Cerebellar nuclear complex (tissue), 1 donor: ENCODE measurements around the gene MRPS23.

Source experiments
- DNase-seq, 2 experiments: peaks; one replicate each; lab custom pipeline; 2025; lab: John Stamatoyannopoulos, UW

The MRPS23 gene

DNA sequence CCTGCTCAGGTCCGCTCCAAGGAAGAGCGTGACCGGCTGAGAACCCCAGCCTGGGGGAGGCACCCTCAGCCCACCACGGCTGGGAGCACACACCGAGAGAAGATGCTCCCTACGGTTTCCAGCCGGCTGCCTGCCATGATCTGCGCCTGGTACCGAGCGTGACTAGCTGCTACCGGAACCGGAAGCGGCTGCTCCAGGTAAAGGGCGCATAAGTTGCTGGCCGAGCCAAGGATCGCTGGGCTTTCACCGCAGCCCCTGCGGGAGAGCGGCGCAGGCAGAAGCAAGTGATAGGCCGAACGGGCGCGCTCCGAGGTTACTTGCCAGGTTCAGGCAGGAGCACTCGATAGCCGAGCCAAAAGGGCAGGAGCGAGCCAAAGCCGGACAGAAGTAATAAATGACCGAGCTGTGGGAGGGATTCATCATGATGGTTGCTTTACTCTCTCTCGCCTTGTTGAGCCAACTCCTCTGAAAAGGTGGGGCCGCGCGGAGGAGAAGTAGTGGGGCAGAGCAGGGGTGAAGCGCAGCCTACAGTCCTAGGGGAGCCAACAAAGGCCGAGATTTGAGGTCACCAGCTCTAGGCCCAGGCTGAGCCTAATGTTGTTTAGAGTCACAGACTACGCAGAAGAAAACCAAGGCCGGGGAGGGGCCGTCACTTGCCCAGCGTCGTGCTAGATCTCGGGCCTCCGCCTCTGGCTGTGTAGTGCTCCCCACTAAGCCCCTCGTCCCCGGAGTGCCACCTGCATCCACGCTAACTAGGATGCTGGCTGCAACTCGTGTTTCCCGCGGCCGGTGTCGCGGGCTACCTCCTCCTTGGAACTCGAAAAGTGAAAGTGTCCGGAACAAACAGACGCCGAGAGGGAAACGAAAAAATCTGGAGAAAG lies at the start of gene MRPS23:
Gene MRPS23 (minus strand): TSS at position 171 of the 881 bp plus-strand sequence. CDS start 34 bp downstream, at position 137.
- peak; percentile 91 to 97 for DNase-seq

DNA sequence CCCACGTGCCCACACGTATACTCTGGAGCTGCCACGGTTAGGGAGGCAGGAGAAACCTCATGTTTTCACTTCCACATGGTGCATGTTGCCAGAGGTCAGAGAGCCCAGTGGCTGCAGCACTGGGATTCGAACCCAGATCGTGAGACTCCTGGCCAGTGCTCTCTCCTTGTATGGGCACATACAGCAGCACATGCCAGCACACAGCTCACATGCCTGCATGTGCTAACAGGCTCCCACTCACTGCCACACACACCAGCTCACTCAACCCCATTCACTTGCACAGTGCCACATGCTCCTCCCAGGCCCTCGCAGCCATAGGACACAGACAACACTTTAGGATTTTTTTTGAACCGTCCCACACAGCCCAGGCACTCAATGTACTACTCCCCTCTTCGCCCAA lies 49.5 kb upstream of the MRPS23 start:
- no peak for DNase-seq

DNA sequence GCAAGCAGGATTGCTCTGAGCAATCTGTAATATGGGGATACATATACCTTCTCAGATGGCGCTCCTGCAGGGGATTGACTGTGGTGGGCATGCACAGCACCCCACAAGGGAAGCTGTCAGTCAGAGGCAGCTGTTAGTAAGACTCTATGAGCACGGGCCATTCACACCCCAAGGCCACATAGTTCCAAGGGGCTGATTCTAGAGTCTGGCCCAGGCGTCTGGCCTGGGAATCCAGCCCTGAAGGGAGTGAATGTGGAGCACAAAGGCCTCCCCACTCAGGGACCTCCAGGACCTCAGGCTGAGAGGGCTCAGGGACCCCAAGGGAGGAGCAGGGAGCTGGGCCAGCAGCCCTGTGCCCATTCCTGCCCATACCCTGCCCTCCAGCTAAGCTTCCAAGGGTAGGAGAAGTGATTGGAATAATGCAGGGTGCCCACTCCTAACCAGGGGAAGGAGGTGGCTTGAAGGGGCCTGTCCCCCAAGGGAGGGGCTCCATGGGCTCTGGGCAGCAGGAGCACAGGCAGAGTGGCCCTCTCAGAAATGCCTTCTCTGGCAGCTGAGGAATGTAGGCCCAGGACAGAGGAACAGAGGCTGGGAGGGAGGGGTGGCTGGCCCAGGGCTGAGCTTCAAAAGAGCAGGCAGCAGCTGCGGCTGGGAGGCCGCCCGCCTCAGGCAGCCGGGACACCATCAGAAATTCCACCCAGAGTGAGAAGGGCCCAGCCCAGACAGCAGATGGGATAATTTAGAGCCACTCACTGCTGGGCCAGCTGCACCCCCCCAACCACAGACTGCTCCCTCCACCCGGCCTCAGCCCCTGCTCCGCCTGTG lies 48.9 kb upstream of the MRPS23 start:
- DNase-seq, result no peak

DNA sequence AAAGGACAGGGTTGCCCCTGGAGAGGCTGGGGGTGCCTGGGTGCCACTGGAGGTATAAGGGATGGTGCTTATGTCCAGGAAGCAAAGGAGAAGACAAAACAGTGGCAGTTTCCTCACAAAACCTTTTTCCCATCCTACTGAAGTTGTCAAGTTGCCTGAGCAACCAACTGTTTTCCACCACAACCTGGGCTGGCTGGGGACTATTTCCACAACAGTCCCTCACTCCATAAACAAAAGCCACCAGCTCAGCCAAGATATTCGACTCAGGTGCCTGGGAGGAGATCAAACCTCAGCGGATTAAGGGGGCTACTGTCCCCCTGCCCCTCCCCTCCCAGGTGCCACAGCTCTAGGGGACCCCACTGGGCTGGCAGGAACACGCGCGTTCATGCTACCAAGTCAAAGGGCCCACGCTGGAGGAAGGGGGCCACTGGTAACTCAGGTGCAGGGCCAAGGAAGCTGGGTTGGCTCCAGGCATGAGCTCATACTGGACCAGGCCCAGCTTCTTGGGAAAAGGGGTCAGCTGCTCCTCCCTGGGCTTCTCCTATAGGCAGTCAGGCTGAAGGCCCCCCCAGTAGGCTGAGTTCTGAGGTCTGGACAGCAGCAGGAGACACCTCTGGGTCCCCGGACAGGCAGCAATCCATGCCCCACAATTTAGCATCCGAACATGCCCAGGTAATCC lies 45.7 kb upstream of the MRPS23 start:
- no peak for DNase-seq

DNA sequence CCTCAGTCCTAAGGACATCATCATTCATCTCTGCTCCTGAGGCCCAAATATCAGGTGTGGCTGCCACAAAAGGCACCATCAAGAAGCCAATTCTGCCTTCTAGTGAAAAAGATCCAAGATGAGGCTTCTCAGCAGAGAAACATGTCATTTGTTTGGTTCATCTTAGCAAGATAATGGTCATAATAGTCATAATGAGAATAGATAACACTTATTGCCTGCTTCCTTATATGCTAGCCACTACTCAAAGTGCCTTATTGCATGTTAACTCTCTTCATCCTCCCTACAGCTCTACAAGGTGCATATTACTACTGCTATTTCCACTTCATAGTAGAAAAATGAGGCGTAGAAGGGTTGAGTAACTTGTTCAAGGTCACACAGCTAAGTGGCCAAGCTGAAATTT lies 45.0 kb upstream of the MRPS23 start:
- no peak for DNase-seq

DNA sequence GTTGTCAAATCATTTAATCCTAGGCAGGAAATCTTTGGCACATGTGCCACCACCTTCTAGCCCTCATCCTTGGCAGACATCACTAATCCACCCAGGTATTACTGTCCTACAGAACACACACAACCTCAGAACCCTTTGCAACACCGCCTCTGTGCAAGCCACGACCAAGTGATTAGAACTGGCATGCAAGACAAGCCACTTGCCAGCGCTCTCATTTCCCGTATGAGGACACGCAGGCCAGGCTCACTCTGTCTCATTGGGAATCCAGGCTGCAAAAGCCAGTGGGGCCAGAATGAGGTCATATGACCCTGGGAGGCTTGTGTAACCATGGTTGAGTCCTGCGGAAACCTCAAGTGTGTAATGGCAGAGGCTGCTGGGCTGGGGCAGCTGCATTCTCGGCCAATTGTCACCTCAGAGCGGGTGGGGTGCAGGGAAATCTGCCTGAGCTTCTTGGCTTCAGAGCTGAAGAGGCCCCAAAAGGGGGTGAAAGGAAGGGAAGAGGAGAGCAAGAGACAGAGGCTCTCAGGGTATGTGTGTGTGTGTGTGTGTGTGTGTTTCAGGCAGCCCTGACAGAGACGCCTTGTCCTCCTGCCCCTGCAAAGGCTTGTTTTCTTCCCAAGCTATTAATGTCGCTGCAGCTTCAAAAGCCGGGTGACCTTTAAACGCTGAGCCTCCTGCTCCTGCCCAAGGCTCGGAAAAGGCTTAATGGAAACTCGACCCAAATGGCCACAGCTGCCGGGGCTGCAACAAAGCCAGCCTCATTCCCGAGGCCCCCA lies 43.2 kb upstream of the MRPS23 start:
- peak; percentile 26 to 33 for DNase-seq

DNA sequence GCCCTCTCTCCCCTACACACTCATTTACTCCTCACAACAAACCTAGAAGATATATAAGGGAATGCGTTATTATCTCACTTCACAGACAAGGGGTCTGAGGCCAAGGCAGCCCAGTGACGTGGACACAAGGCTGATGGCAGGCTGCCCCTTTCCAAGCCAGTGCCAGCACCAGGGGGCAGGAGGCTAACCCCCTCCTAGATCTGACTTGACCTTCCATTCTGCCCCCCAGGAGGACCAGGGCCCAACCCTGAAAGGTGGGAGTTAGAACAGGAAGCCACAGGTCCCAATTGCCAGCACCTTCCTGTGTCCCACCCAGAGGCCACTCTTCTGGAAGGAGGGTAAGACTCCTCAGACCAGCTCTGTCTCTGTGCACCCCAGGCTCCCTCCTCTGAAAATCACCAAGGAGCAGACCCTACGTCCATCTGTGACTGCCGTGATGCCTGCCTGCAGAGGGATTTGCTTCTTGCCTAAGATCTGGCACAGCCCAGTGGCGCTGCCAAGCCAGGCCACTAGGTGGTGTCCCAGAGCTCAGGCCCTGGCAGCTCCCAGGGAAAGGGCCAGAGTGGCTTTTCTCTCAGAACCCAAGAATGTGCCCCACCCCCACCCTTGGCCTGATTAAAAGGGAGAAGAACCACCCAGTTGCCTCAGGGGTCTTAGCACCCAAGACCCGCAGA lies 42.4 kb upstream of the MRPS23 start:
- DNase-seq, result peak in 1 of 2 experiments; percentile 39

DNA sequence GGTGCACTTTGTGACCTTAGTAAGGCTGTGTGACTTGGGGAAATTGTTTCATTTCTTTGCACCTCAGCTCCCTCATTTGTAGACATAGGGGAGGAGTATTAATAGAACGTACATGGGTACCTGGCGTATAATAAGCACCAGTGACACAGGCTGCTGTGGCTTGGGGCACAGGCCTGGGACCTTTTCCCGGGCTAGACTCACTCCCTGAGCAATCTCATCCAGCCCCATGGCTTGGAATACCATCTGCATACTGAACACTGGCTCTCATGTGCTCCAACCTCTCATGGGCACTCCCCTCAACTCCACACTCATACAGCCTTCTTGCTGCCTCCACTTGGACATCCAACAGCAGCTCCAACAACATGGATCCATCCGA lies 41.0 kb upstream of the MRPS23 start:
- no peak for DNase-seq

DNA sequence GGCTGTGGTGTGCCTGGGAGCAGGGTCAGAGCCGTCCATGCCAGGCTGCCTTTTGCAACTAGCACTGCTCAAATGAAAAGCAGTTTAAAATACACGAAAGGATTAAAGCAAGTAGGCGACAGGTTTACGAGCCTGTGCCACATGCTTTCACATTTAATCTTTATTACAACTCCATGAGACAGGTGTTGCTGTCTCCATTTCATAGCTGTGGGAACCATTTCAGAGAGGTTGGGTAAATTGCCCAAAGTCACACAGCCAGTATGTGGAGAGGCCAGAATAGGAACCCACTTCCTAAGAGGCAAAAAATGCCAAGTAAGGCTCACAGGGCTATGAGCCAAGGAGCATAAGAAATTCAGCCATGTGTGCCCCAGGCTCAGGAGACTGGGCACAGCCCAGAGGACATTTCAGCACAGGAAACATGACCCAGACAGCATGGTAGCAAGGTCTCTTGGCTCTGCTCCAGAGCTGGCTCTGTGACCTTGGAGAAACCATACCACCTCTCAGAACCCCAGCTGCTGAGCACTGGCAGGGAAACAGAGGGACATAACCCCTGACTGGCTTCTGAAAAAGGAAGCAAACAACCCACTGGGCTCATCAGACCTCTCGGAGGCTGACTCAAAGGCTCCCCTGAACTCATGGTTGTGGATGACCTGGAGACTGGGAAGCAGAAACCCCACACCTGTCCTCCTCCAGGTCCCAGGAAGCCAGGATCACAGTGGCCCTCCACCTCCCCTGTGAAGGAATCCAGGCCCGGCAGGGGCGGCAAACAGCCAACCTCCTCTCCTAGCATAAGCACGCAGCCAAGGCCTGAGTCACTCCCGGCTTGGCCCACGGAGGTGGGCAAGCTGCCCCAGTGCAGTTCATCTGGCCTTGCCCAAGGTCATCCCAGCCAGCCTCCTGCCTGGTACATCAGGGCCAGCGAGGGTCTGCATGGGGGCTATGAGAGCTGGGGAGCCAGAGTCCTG lies 40.3 kb upstream of the MRPS23 start:
- no peak for DNase-seq

DNA sequence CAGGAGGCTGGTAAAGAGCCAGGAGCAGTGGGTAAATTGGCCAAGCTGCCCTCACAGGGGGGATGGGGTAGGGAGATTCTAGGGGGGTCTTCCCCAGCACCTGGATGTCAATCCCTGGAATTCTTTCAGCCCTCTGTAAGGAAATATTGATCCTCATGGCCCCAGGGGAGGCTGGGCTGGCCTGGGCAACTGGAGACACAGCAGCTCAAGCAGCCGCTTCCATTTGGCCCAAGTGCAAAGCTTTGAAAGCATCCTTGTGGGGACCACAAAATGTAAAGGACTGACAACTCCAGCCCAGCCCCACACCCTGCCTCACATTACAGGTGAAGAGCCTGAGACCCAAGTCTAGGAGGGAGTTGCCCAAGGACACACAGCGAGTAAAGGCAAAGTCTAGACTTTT lies 39.4 kb upstream of the MRPS23 start:
- no peak for DNase-seq

DNA sequence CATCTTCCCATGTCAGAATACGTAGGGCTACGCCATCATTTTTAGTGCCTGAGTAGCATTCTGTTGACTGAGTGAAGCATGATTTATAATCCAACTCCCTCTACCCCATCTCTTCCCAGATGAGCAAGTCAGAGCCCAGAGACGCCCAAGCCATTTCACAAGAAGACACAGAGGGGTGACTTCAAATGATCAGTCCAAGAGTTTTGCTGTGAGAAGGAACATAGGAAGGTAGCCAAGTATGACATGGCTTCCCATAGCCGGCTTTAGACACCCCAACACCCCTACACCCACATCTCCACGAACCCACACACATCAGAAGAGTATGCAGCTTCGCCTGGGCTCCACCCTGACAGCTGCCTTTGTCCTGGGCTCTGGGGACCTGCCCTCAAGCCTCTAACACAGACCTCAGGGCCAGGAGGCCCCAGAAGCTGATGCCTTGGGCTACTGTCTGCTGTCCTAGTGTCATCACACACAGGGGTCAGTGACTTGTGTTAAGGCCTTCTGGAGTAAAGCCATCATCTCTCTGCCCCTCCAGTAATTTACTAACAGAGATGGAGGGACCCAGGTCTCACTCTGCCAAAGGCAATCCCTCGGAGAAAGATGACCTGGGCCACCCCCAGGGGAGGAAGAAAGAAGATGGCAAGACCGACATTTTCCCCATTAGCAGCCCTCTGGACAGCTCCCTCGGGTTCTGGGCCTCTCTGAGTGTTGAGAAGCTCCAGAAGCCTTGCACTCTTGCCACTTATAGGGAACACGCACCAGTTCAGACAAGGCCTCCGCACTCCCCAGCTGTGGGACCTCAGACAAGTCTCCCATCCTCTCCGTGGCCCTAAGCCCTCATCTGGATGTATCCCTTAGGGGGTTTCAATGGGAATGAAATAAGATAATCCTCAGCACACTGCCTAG lies 38.7 kb upstream of the MRPS23 start:
- no peak for DNase-seq

DNA sequence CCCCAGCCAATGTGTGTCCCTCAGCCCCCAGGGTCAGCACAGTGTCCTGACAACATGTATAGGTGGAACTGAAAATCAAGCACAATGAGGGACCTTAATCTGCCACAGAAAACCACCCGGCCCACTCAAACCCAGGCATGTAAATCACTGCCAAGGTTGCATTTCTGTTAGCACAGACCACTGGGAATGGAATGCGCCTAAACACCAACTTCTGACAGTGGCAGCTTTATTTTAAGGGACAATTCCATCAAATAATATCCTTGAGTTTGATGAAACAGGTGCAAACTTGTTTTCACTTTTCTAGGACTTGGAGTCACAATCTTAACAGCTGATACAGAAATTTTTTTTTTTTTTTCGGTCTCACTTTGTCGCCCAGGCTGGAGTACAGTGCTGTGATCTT lies 37.3 kb upstream of the MRPS23 start:
- DNase-seq, result no peak

DNA sequence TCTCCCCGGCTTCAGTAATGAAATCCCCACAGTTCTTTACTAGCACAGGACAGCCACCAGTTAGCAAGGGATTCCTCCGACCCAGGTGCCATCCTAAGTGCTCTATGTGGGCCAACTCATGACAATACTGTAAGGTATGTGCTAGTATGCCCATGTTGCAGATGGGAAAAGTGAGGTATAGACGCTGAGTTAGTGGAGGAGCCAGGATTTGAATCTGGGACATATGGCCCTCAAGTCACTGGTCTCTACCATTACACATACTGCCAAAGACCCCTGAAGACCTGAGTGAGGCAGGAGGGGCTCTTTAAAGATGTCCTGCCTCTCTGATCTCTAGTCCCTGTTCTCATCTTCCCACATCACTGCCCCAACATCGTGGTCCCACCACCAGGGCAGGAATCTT lies 36.2 kb upstream of the MRPS23 start:
- DNase-seq, result no peak

DNA sequence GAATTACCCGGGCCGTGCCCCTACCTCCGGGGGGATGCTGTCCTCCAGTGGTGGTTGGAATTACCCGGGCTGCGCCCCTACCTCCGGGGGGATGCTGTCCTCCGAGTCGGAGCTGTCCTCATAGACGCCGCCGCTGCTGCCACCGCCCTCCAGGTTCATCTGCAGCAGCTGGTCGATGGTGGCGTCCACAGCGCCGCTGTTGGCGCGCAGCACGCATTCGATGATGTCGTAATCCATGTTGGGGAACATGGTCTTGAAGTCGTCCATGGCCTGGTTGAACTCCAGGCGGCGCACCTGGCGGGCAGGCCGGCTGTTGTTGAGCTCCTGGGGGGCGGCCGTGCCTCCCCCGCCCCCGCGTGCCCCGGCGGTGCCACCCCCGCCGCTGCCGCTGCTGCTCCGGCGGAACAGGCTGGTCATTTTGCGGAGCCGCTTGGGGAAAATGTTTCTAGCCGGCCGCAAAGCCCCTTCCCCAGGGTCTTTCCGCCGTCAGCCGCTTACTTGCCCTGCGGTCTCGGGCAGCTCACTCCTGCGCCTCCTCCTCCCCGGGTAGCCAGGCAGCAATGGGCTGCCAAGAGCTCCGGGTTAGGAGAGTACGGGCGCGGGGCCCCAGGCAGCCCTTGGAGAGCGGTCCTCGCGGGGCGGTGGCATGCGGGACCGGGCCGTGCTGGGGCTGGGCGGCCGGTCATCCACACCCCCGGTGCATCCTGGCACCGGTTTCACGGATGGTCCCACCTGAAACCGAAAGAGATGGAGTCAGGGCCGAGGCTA lies 35.5 kb upstream of the MRPS23 start:
- DNase-seq, result no peak

DNA sequence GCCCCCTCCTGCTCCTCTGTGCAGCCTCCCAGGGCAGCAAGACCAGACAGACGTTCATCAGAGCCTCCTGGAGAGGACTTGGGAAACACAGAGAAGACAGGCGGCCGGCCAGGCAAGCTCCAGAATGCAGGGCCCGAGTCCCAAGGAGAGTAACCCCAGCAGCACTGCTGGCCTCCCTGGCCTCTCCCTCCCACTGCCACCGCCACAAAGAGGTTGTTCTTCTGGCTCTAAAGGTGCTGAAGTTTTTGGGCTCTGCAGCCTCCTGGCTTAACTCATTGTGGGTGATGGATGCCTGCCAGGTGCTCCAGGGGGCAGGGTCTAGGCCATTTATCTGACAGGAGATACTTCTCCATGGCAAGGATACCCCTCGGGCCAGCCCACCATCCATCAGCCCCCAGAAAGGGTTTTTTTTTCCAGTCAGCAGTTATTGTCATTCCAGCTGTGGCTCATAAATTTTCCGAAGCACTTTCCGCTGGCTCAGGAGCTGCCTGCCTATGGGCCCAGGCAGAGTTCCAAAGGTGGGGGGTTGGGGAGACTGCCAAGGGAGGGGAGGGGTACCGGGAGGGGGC lies 32.0 kb upstream of the MRPS23 start:
- no peak for DNase-seq

DNA sequence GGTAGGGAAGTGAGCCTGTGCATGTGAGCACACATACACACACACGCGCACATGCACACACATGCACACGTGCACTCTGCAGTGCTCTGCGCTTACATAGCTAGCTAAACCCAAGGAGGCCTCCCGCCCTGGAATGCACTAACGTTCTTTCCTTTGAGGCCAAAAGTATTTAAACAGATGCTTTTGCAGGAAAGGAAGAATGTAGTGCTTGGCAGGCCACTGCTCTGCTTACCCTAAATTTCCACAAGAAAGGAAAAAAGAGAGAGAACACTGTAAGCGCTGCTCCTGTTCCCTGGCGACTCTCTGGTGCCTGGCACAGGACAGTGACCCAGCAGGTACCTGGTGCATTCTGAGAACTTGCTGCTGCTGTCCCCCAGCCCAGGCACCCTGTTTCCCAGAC lies 31.3 kb upstream of the MRPS23 start:
- no peak for DNase-seq

DNA sequence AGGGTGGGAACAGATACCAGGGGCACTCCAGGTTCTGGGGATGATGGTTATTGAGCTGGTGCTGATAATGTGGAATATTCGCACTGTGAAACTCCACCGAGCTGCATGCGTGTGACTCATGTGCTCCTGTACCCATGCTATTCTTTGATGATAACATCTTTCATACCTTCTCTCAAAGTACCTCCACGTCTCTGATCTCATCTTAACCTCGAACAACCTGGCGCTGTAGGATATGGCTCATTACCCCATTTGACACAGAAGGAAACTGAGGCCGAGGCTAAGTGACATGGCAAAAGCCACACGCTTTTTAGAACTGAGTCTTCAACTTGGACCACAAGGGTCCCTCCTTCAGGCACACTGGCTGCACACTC lies 30.2 kb upstream of the MRPS23 start:
- no peak for DNase-seq
